Sigmoid colon (tissue), 7 donors: ENCODE data around the gene ARHGAP6. TPM values are rescaled to one million over a fixed set of nuclear protein-coding genes. Genes with fewer than 3 reads are reported as not detected.
A peak's percentile ranks its signal among the peaks of the same experiment; 100 is the strongest.

Experiments used
- DNase-seq: peaks from one replicate; pipeline ENCODE4 v3.0.0-alpha.2; 2019
- H3K27ac ChIP-seq, 4 donors: fragments of 200-600 bp; sonication (generic); one replicate each; pipeline ENCODE4 v1.5.1; 2016 to 2019; ENCODE audit warnings: mild to moderate bottlenecking in 1 of 4
- H3K27me3 ChIP-seq, 3 donors: fragments of 200-600 bp; sonication (generic); one replicate each; pipeline ENCODE4 v1.5.1; 2019; ENCODE audit warnings: mild to moderate bottlenecking in 1 of 3
- H3K36me3 ChIP-seq, 4 donors: fragments of 200-600 bp; sonication (generic); one replicate each; pipeline ENCODE4 v1.5.1; 2016 to 2019
- H3K4me1 ChIP-seq, 4 donors: fragments of 200-600 bp; sonication (generic); one replicate each; pipeline ENCODE4 v1.5.1; 2017 to 2019
- H3K4me3 ChIP-seq, 4 donors: fragments of 200-600 bp; sonication (generic); one replicate each; pipeline ENCODE4 v1.5.1; 2017 to 2019; ENCODE audit warnings: mild to moderate bottlenecking in 2 of 4, moderate library complexity in 1 of 4
- H3K9me3 ChIP-seq, 4 donors: fragments of 200-600 bp in 3 of 4; sonication (generic) in 3 of 4; one replicate each; pipeline versions ENCODE4 v1.5.1 to v1.6.1; 2013 to 2019
- CTCF ChIP-seq, 4 experiments: fragments of 450-650 bp in 3 of 4; fragments of 200-600 bp in 1 of 4; IDR thresholded peaks; one replicate each; pipeline ENCODE4 v1.5.1; 2016 to 2019; ENCODE audit warnings: antibody characterized with exemption in 4 of 4, mild to moderate bottlenecking in 3 of 4, moderate library complexity in 2 of 4
- EP300 ChIP-seq, 4 donors: sonication (generic); formaldehyde crosslinking; IDR thresholded peaks; one replicate each; pipeline ENCODE4 v1.6.1; 2017; ENCODE audit warnings: antibody characterized with exemption in 4 of 4
- POLR2A ChIP-seq, 2 donors: fragments of 450-650 bp; IDR thresholded peaks; one replicate each; pipeline ENCODE4 v1.6.1; 2016; ENCODE audit warnings: antibody characterized with exemption in 2 of 2, mild to moderate bottlenecking in 2 of 2, moderate library complexity in 2 of 2
- POLR2AphosphoS5 ChIP-seq, 4 donors: sonication (generic); formaldehyde crosslinking; IDR thresholded peaks; one replicate each; pipeline ENCODE4 v1.6.1; 2017; ENCODE audit warnings: antibody characterized with exemption in 4 of 4
- WGBS, 2 donors: extraction: QIAGEN DNeasy Blood & Tissue Kit; methylation state at CpG; one replicate each; pipeline ENCODE4 v1.1.7; 2013; 5-methylcytosine and 5-hydroxymethylcytosine counted together
- intact Hi-C: fragments of 100-400 bp; cut with DNase I; formaldehyde crosslinking; loops from one replicate; pipeline ENCODE4 v1.15.1; 2023
- polyA plus RNA-seq, 3 donors: library from polyadenylated mRNA; stranded (reverse); fragments of 200-250 nt; gene quantifications; one replicate each; pipeline ENCODE4 v1.2.3, GENCODE V29; 2013
- total RNA-seq, 4 donors: library from RNA; depleted of rRNA; stranded (reverse); fragments of >200 nt; gene quantifications; one replicate each; pipeline ENCODE4 v1.1.0, GENCODE V29; 2016
- donor health status: healthy with polysubstance abuse.
- donor health status: Bipolar disorder and iron deficiency.
- donor health status: healthy.

The ARHGAP6 gene
- total and polyA plus RNA-seq, 7 donors: 1.4 to 47.6 (median 36.2) TPM

GRCh38 chrX:11474576-11474975 lies 191.1 kb downstream of the ARHGAP6 start:
- no peaks in the 10 kb centered on the region for H3K9me3 ChIP-seq
- H3K4me3 ChIP-seq: no peak overlapping the region
- TF ChIP-seq POLR2A (IDR thresholded peaks at IDR 0.05): no peak
- no peak for TF ChIP-seq CTCF (IDR thresholded peaks at IDR 0.05)
- no peak for TF ChIP-seq POLR2AphosphoS5 (IDR thresholded peaks at IDR 0.05)
- no peak for TF ChIP-seq EP300 (IDR thresholded peaks at IDR 0.05)
- DNase-seq: no peak
- H3K27ac ChIP-seq: no peak overlapping the region
- no peaks in the 10 kb centered on the region for H3K36me3 ChIP-seq
- H3K27me3 ChIP-seq: peaks cover 0 to 2% (median 0%) of the 10 kb centered on the region in 3 donors
- intact Hi-C loops: no loop called here
- H3K4me1 ChIP-seq: peaks cover 0 to 25% (median 4%) of the 10 kb centered on the region in 4 donors

- H3K36me3 ChIP-seq: no peaks in the 10 kb centered on the region
- no peak overlapping the region for H3K4me3 ChIP-seq
- peaks cover 0 to 3% (median 0%) of the 10 kb centered on the region in 3 donors for H3K27me3 ChIP-seq
- H3K9me3 ChIP-seq: no peaks in the 10 kb centered on the region
- DNase-seq: no peak
- H3K27ac ChIP-seq: no peak overlapping the region
- no peak for TF ChIP-seq CTCF (IDR thresholded peaks at IDR 0.05)
- no peak for TF ChIP-seq EP300 (IDR thresholded peaks at IDR 0.05)
- no peak for TF ChIP-seq POLR2AphosphoS5 (IDR thresholded peaks at IDR 0.05)
- TF ChIP-seq POLR2A (IDR thresholded peaks at IDR 0.05): no peak
- intact Hi-C loops: no loop called here
- H3K4me1 ChIP-seq: peaks cover 0 to 20% (median 4%) of the 10 kb centered on the region in 4 donors
- 92 to 96% methylated on average over 1 of the region's 1 CpG for WGBS, 2 donors
Measured at GRCh38 chrX:11474021-11474420, 191.7 kb downstream of the ARHGAP6 start.

- 88 to 94% methylated on average over 3 of the region's 3 CpGs for WGBS, 2 donors
- no peak for DNase-seq
- no peak overlapping the region for H3K4me3 ChIP-seq
- intact Hi-C loops: no loop called here
- H3K36me3 ChIP-seq: no peaks in the 10 kb centered on the region
- TF ChIP-seq CTCF (IDR thresholded peaks at IDR 0.05): no peak
- no peak for TF ChIP-seq POLR2A (IDR thresholded peaks at IDR 0.05)
- peaks cover 0 to 3% (median 0%) of the 10 kb centered on the region in 3 donors for H3K27me3 ChIP-seq
- H3K27ac ChIP-seq: no peak overlapping the region
- H3K4me1 ChIP-seq: peaks cover 0 to 16% (median 4%) of the 10 kb centered on the region in 4 donors
- H3K9me3 ChIP-seq: no peaks in the 10 kb centered on the region
Measured at GRCh38 chrX:11472879-11473278, 192.8 kb downstream of the ARHGAP6 start.

GRCh38 chrX:11472381-11472780 lies 193.3 kb downstream of the ARHGAP6 start:
- Histone ChIP-seq H3K4me3 (no peak overlapping the region), H3K27ac (peak overlapping the region in 1 of 4 donors; percentile 66), H3K27me3 (peaks cover 0 to 3% (median 0%) of the 10 kb centered on the region in 3 donors), H3K4me1 (peaks cover 0 to 16% (median 4%) of the 10 kb centered on the region in 4 donors), H3K9me3 (no peaks in the 10 kb centered on the region), H3K36me3 (no peaks in the 10 kb centered on the region)
- DNase-seq: no peak
- WGBS, 2 donors: 87 to 88% methylated on average over 2 of the region's 2 CpGs
- TF ChIP-seq POLR2AphosphoS5 (IDR thresholded peaks at IDR 0.05) (no peak), EP300 (IDR thresholded peaks at IDR 0.05) (no peak), POLR2A (IDR thresholded peaks at IDR 0.05) (no peak), CTCF (IDR thresholded peaks at IDR 0.05) (no peak)
- intact Hi-C loops: no loop called here
